Mononuclear cell (primary cell): ENCODE results near the gene DDX41. TPM values are rescaled to one million over a fixed set of nuclear protein-coding genes. Genes with fewer than 3 reads are reported as not detected.

Experiments
- H3K27me3 ChIP-seq: 2 replicates; pipeline ENCODE4 v1.6.0; 2011; ENCODE audit warnings: low read length, control low read depth; ENCODE audit not compliant: insufficient read depth
- H3K4me1 ChIP-seq: 2 replicates; pipeline ENCODE4 v1.5.1; 2011; ENCODE audit warnings: mild to moderate bottlenecking, low read length, control low read depth; ENCODE audit not compliant: insufficient read depth
- H3K4me3 ChIP-seq: 2 replicates; pipeline ENCODE4 v1.5.1; 2011; ENCODE audit warnings: mild to moderate bottlenecking, low read length, moderate library complexity
- H3K9me3 ChIP-seq: 2 replicates; pipeline ENCODE4 v1.5.1; 2011; ENCODE audit warnings: low read depth, mild to moderate bottlenecking, control low read depth, low read length
- total RNA-seq: library from RNA; depleted of rRNA; stranded (reverse); fragments of >200 nt; gene quantifications from one replicate; pipeline ENCODE4 v1.2.3, GENCODE V29; 2012

DDX41 gene
- total RNA-seq, 1 donor, result 33.4 TPM

GRCh38 chr5:177526791-177527190, 10.0 kb upstream of the DDX41 start:
- no peaks in the 10 kb centered on the region for H3K9me3 ChIP-seq
- no peak overlapping the region for H3K4me3 ChIP-seq
- no peaks in the 10 kb centered on the region for H3K4me1 ChIP-seq
- no peaks in the 10 kb centered on the region for H3K27me3 ChIP-seq

- Histone ChIP-seq H3K9me3 (no peaks in the 10 kb centered on the region), H3K4me3 (no peak overlapping the region), H3K27me3 (no peaks in the 10 kb centered on the region), H3K4me1 (no peaks in the 10 kb centered on the region)
Observed at GRCh38 chr5:177526191-177526590, 9.4 kb upstream of the DDX41 start.

- no peaks in the 10 kb centered on the region for H3K4me1 ChIP-seq
- no peaks in the 10 kb centered on the region for H3K9me3 ChIP-seq
- H3K4me3 ChIP-seq, result no peak overlapping the region
- no peaks in the 10 kb centered on the region for H3K27me3 ChIP-seq
Observed at GRCh38 chr5:177524941-177525655, 8.3 kb upstream of the DDX41 start.

GRCh38 chr5:177524539-177524900, 7.8 kb upstream of the DDX41 start:
- H3K9me3 ChIP-seq, result no peaks in the 10 kb centered on the region
- H3K4me1 ChIP-seq, result no peaks in the 10 kb centered on the region
- H3K4me3 ChIP-seq, result no peak overlapping the region
- no peaks in the 10 kb centered on the region for H3K27me3 ChIP-seq

- Histone ChIP-seq H3K27me3 (no peaks in the 10 kb centered on the region), H3K9me3 (no peaks in the 10 kb centered on the region)
Observed at GRCh38 chr5:177523711-177524538, 7.2 kb upstream of the DDX41 start.

GRCh38 chr5:177520916-177521513, 4.3 kb upstream of the DDX41 start:
- Histone ChIP-seq H3K9me3 (no peaks in the 10 kb centered on the region), H3K4me3 (no peak overlapping the region), H3K27me3 (no peaks in the 10 kb centered on the region), H3K4me1 (peaks cover 16% of the 10 kb centered on the region)

More at GRCh38 chr5:177523711-177524538, 7.2 kb upstream of the DDX41 start:
- Histone ChIP-seq H3K4me1 (peaks cover 4% of the 10 kb centered on the region), H3K4me3 (no peak overlapping the region)

GRCh38 chr5:177520271-177520670, 3.5 kb upstream of the DDX41 start:
- H3K9me3 ChIP-seq, result no peaks in the 10 kb centered on the region
- no peaks in the 10 kb centered on the region for H3K27me3 ChIP-seq
- no peak overlapping the region for H3K4me3 ChIP-seq
- peaks cover 23% of the 10 kb centered on the region for H3K4me1 ChIP-seq

GRCh38 chr5:177519463-177520235, 2.9 kb upstream of the DDX41 start:
- Histone ChIP-seq H3K27me3 (no peaks in the 10 kb centered on the region), H3K4me3 (no peak overlapping the region), H3K9me3 (no peaks in the 10 kb centered on the region), H3K4me1 (peaks cover 28% of the 10 kb centered on the region)

- H3K4me1 ChIP-seq, result peaks cover 44% of the 10 kb centered on the region
- H3K27me3 ChIP-seq, result no peaks in the 10 kb centered on the region
- no peaks in the 10 kb centered on the region for H3K9me3 ChIP-seq
- H3K4me3 ChIP-seq, result no peak overlapping the region
Observed at GRCh38 chr5:177515580-177515979, 1.2 kb downstream of the DDX41 start.

GRCh38 chr5:177514541-177514940, 2.2 kb downstream of the DDX41 start:
- H3K27me3 ChIP-seq, result no peaks in the 10 kb centered on the region
- H3K4me3 ChIP-seq, result no peak overlapping the region
- peaks cover 53% of the 10 kb centered on the region for H3K4me1 ChIP-seq
- H3K9me3 ChIP-seq, result no peaks in the 10 kb centered on the region

GRCh38 chr5:177513500-177513899, 3.3 kb downstream of the DDX41 start:
- Histone ChIP-seq H3K27me3 (no peaks in the 10 kb centered on the region), H3K9me3 (no peaks in the 10 kb centered on the region), H3K4me3 (no peak overlapping the region), H3K4me1 (peaks cover 50% of the 10 kb centered on the region)

GRCh38 chr5:177512736-177513380, 3.9 kb downstream of the DDX41 start:
- Histone ChIP-seq H3K9me3 (no peaks in the 10 kb centered on the region), H3K4me3 (no peak overlapping the region), H3K27me3 (no peaks in the 10 kb centered on the region), H3K4me1 (peaks cover 56% of the 10 kb centered on the region)

- Histone ChIP-seq H3K4me1 (peaks cover 59% of the 10 kb centered on the region), H3K27me3 (no peaks in the 10 kb centered on the region), H3K9me3 (no peaks in the 10 kb centered on the region), H3K4me3 (no peak overlapping the region)
Observed at GRCh38 chr5:177511796-177512675, 4.7 kb downstream of the DDX41 start.

- no peaks in the 10 kb centered on the region for H3K27me3 ChIP-seq
Observed at GRCh38 chr5:177511181-177511580, 5.6 kb downstream of the DDX41 start.

More at GRCh38 chr5:177511181-177511580, 5.6 kb downstream of the DDX41 start:
- H3K9me3 ChIP-seq, result no peaks in the 10 kb centered on the region
- no peak overlapping the region for H3K4me3 ChIP-seq
- H3K4me1 ChIP-seq, result peaks cover 61% of the 10 kb centered on the region
